ENCODE measurements around the gene HMGCL.

DNA sequence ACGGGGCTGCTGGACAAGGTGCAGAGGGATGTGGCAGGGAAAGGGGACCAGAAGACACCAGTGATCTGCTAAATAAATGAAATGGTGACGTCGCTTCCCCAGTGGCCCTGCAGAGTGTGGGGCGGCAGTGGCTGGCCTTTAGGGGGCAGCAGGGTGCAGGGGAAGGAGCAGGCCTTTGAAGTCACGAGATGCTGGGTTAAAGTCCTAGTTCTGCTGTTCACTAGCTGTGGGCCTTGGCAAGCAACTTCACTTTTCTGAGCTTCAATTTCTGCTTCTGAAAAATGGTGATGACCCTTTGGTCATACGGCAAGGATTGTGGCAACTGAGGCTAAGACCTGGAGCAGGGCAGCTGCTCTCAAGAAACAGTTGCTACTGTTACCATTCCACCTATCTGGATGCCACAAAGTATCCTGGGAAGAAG is 15.5 kb downstream of the HMGCL start:
- TF ChIP-seq, protein P1, sequence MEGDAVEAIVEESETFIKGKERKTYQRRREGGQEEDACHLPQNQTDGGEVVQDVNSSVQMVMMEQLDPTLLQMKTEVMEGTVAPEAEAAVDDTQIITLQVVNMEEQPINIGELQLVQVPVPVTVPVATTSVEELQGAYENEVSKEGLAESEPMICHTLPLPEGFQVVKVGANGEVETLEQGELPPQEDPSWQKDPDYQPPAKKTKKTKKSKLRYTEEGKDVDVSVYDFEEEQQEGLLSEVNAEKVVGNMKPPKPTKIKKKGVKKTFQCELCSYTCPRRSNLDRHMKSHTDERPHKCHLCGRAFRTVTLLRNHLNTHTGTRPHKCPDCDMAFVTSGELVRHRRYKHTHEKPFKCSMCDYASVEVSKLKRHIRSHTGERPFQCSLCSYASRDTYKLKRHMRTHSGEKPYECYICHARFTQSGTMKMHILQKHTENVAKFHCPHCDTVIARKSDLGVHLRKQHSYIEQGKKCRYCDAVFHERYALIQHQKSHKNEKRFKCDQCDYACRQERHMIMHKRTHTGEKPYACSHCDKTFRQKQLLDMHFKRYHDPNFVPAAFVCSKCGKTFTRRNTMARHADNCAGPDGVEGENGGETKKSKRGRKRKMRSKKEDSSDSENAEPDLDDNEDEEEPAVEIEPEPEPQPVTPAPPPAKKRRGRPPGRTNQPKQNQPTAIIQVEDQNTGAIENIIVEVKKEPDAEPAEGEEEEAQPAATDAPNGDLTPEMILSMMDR (IDR thresholded peaks at IDR 0.05; ENCODE audit: low read depth, low read length): peak; percentile 81
- no peak for TF ChIP-seq EZH2phosphoT487 (IDR thresholded peaks at IDR 0.05; ENCODE audit: low read depth)
